Fibroblast of skin of left biceps (primary cell): ENCODE results near the gene DCDC2B.
"Not testable (repeated sequence)": the region's sequence is repeated elsewhere in the genome, so short reads cannot be mapped to it uniquely, and the experiment has no call there.

Source experiments
- DNase-seq, 2 experiments: peaks; one replicate each; pipeline ENCODE4 v3.0.0-alpha.2; 2013; ENCODE audit warnings: low read depth in 2 of 2

DCDC2B gene

GRCh38 chr1:32255072-32256071 is 46.5 kb downstream of the DCDC2B start:
- no peak for DNase-seq

- DNase-seq: no peak
Observed at GRCh38 chr1:32256473-32257226, 47.8 kb downstream of the DCDC2B start.

GRCh38 chr1:32257227-32257508 is 48.3 kb downstream of the DCDC2B start:
- DNase-seq: no peak

GRCh38 chr1:32263236-32263593 is 54.3 kb downstream of the DCDC2B start:
- DNase-seq: not testable (repeated sequence)

- DNase-seq: no peak
Observed at GRCh38 chr1:32263744-32264143, 54.9 kb downstream of the DCDC2B start.
